ENCODE results near the gene LIN7A. TPM values are rescaled to one million over a fixed set of nuclear protein-coding genes. Genes with fewer than 3 reads are reported as not detected.

The LIN7A gene
- total and polyA plus RNA-seq, 4 donors, result 6.0 to 20.6 (median 9.1) TPM

DNA sequence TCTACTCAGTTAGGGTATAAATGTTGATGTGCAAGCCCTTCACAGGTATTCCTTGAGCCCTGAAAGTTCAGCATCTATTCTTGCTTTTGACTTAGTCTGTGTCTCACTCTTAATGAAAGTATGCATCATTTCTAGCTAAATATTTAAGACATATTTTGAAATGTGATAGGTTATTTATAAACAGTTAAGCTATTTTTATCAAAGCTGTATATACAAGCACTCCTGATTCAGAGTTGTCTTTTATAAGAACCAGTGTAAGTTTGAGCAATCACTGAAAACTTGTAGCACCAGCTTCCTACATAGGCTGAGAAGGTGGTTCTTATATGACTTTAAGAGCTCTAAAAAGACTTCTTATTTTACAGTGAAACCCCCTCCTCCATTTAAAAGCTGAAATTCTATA is 122.4 kb downstream of the LIN7A start:
- peaks cover 0 to 1% (median 0%) of the 10 kb centered on the region in 4 donors for H3K4me1 ChIP-seq (ENCODE audit: control insufficient read depth in 4 of 4, insufficient read depth in 4 of 4, low read length in 3 of 4)
- no peak overlapping the region for H3K9ac ChIP-seq (ENCODE audit: low read depth in 1 of 2, low read length in 2 of 2)
- no peaks in the 10 kb centered on the region for H3K27me3 ChIP-seq (ENCODE audit: control insufficient read depth in 4 of 4, insufficient read depth in 4 of 4, low read length in 3 of 4)
- no peak for DNase-seq (ENCODE audit: low spot score)
- H3K36me3 ChIP-seq (ENCODE audit: control insufficient read depth in 4 of 4, insufficient read depth in 3 of 4, low read depth in 1 of 4, low read length in 3 of 4), result peaks cover 0 to 5% (median 2%) of the 10 kb centered on the region in 4 donors
- TF ChIP-seq RAD21 (IDR thresholded peaks at IDR 0.05) (no peak), HNF4A (conservative IDR thresholded peaks at IDR 0.05) (no peak), MAX (IDR thresholded peaks at IDR 0.05) (no peak), GABPA (IDR thresholded peaks at IDR 0.05 in 1 of 2, conservative IDR thresholded peaks at IDR 0.05 in 1 of 2) (no peak), FOXA2 (IDR thresholded peaks at IDR 0.05) (no peak), ATF3 (IDR thresholded peaks at IDR 0.05) (no peak), SP1 (IDR thresholded peaks at IDR 0.05) (no peak), EGR1 (IDR thresholded peaks at IDR 0.05; ENCODE audit: low read depth in 2 of 2) (no peak), HNF4G (IDR thresholded peaks at IDR 0.05) (no peak), ZBTB33 (IDR thresholded peaks at IDR 0.05) (no peak), FOXA1 (IDR thresholded peaks at IDR 0.05) (no peak), TAF1 (conservative IDR thresholded peaks at IDR 0.05) (no peak), NR2F2 (IDR thresholded peaks at IDR 0.05) (no peak), JUND (IDR thresholded peaks at IDR 0.05) (no peak), YY1 (IDR thresholded peaks at IDR 0.05) (no peak)
- TF ChIP-seq, protein P1, sequence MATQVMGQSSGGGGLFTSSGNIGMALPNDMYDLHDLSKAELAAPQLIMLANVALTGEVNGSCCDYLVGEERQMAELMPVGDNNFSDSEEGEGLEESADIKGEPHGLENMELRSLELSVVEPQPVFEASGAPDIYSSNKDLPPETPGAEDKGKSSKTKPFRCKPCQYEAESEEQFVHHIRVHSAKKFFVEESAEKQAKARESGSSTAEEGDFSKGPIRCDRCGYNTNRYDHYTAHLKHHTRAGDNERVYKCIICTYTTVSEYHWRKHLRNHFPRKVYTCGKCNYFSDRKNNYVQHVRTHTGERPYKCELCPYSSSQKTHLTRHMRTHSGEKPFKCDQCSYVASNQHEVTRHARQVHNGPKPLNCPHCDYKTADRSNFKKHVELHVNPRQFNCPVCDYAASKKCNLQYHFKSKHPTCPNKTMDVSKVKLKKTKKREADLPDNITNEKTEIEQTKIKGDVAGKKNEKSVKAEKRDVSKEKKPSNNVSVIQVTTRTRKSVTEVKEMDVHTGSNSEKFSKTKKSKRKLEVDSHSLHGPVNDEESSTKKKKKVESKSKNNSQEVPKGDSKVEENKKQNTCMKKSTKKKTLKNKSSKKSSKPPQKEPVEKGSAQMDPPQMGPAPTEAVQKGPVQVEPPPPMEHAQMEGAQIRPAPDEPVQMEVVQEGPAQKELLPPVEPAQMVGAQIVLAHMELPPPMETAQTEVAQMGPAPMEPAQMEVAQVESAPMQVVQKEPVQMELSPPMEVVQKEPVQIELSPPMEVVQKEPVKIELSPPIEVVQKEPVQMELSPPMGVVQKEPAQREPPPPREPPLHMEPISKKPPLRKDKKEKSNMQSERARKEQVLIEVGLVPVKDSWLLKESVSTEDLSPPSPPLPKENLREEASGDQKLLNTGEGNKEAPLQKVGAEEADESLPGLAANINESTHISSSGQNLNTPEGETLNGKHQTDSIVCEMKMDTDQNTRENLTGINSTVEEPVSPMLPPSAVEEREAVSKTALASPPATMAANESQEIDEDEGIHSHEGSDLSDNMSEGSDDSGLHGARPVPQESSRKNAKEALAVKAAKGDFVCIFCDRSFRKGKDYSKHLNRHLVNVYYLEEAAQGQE (IDR thresholded peaks at IDR 0.05), result no peak
- TF ChIP-seq, protein P2, sequence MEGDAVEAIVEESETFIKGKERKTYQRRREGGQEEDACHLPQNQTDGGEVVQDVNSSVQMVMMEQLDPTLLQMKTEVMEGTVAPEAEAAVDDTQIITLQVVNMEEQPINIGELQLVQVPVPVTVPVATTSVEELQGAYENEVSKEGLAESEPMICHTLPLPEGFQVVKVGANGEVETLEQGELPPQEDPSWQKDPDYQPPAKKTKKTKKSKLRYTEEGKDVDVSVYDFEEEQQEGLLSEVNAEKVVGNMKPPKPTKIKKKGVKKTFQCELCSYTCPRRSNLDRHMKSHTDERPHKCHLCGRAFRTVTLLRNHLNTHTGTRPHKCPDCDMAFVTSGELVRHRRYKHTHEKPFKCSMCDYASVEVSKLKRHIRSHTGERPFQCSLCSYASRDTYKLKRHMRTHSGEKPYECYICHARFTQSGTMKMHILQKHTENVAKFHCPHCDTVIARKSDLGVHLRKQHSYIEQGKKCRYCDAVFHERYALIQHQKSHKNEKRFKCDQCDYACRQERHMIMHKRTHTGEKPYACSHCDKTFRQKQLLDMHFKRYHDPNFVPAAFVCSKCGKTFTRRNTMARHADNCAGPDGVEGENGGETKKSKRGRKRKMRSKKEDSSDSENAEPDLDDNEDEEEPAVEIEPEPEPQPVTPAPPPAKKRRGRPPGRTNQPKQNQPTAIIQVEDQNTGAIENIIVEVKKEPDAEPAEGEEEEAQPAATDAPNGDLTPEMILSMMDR (IDR thresholded peaks at IDR 0.05; ENCODE audit: low read depth, low read length, missing input control), result no peak
- no peak overlapping the region for H3K27ac ChIP-seq (ENCODE audit: low read depth in 1 of 2, low read length in 2 of 2)
- H3K9me3 ChIP-seq (ENCODE audit: control insufficient read depth in 4 of 4, low read length in 3 of 4), result no peaks in the 10 kb centered on the region
- H3K4me3 ChIP-seq (ENCODE audit: low read depth in 1 of 3, low read length in 3 of 3), result no peak overlapping the region

- Histone ChIP-seq H3K27me3 (ENCODE audit: control insufficient read depth in 4 of 4, insufficient read depth in 4 of 4, low read length in 3 of 4) (no peaks in the 10 kb centered on the region), H3K9me3 (ENCODE audit: control insufficient read depth in 4 of 4, low read length in 3 of 4) (no peaks in the 10 kb centered on the region), H3K36me3 (ENCODE audit: control insufficient read depth in 4 of 4, insufficient read depth in 3 of 4, low read depth in 1 of 4, low read length in 3 of 4) (peaks cover 0 to 5% (median 3%) of the 10 kb centered on the region in 4 donors), H3K4me3 (ENCODE audit: low read depth in 1 of 3, low read length in 3 of 3) (no peak overlapping the region), H3K9ac (ENCODE audit: low read depth in 1 of 2, low read length in 2 of 2) (no peak overlapping the region), H3K4me1 (ENCODE audit: control insufficient read depth in 4 of 4, insufficient read depth in 4 of 4, low read length in 3 of 4) (peaks cover 0 to 1% (median 0%) of the 10 kb centered on the region in 4 donors), H3K27ac (ENCODE audit: low read depth in 1 of 2, low read length in 2 of 2) (no peak overlapping the region)
- DNase-seq (ENCODE audit: low spot score), result no peak
- WGBS, result 84% methylated on average over 4 of the region's 4 CpGs
- TF ChIP-seq, protein P1 (IDR thresholded peaks at IDR 0.05), result no peak
- TF ChIP-seq ATF3 (IDR thresholded peaks at IDR 0.05) (no peak), HNF4G (IDR thresholded peaks at IDR 0.05) (no peak), MAX (IDR thresholded peaks at IDR 0.05) (no peak), NR2F2 (IDR thresholded peaks at IDR 0.05) (no peak), ZBTB33 (IDR thresholded peaks at IDR 0.05) (no peak), RAD21 (IDR thresholded peaks at IDR 0.05) (no peak), EGR1 (IDR thresholded peaks at IDR 0.05; ENCODE audit: low read depth in 2 of 2) (no peak), SP1 (IDR thresholded peaks at IDR 0.05) (no peak), GABPA (IDR thresholded peaks at IDR 0.05 in 1 of 2, conservative IDR thresholded peaks at IDR 0.05 in 1 of 2) (no peak), HNF4A (conservative IDR thresholded peaks at IDR 0.05) (no peak)
Observed at GRCh38 chr12:80814453-80814852, 123.3 kb downstream of the LIN7A start.
